Cardiac muscle cell (in vitro differentiated cells and primary cell): ENCODE results near the gene SCGB2A2. TPM values are rescaled to one million over a fixed set of nuclear protein-coding genes. Genes with fewer than 3 reads are reported as not detected.

Experiments used
- DNase-seq, 2 donors: peaks; one replicate each; pipeline versions ENCODE4 v3.0.0 to v3.0.0-alpha.2; 2010 to 2017; ENCODE audit warnings: low read depth in 1 of 2, low spot score in 1 of 2
- H3K27ac ChIP-seq: fragments of 200-600 bp; sonication (generic); 2 replicates; pipeline ENCODE4 v1.5.1; 2016
- H3K27me3 ChIP-seq: fragments of 200-600 bp; sonication (generic); 2 replicates; pipeline ENCODE4 v1.6.0; 2016; ENCODE audit warnings: control low read depth
- H3K36me3 ChIP-seq: fragments of 200-600 bp; sonication (generic); 2 replicates; pipeline ENCODE4 v1.5.1; 2016; ENCODE audit warnings: control low read depth
- H3K4me1 ChIP-seq: fragments of 200-600 bp; sonication (generic); 2 replicates; pipeline ENCODE4 v1.8.1; 2017; ENCODE audit warnings: low read depth, mild to moderate bottlenecking, mixed run types
- H3K4me3 ChIP-seq: fragments of 200-600 bp; sonication (generic); 2 replicates; pipeline ENCODE4 v1.5.1; 2016; ENCODE audit warnings: mild to moderate bottlenecking
- H3K9me3 ChIP-seq: fragments of 200-600 bp; sonication (generic); 2 replicates; pipeline ENCODE4 v1.5.1; 2017; ENCODE audit warnings: low read depth, mild to moderate bottlenecking, control low read depth
- CTCF ChIP-seq: IDR thresholded peaks from 2 replicates; pipeline ENCODE4 v1.5.1; 2012; ENCODE audit warnings: low read depth, mild to moderate bottlenecking, low read length
- polyA plus RNA-seq: library from polyadenylated mRNA; unstranded; fragments of >200 nt; fragmentation: Nextera tagmentation; extraction: Ambion mirVana; gene quantifications from 2 replicates; pipeline ENCODE4 v1.2.1, GENCODE V29; 2016
- total RNA-seq: library from RNA; depleted of rRNA; stranded (reverse); fragments of >200 nt; gene quantifications from 2 replicates; pipeline ENCODE4 v1.2.3, GENCODE V29; 2016

The SCGB2A2 gene
- total and polyA plus RNA-seq, 2 experiments from 2014 or later, result not detected

GRCh38 chr11:62322524-62322923 lies 52.6 kb downstream of the SCGB2A2 start:
- Histone ChIP-seq H3K4me3 (no peak overlapping the region), H3K27ac (no peak overlapping the region), H3K27me3 (peaks cover 30% of the 10 kb centered on the region), H3K9me3 (no peaks in the 10 kb centered on the region), H3K4me1 (no peaks in the 10 kb centered on the region), H3K36me3 (no peaks in the 10 kb centered on the region)
- DNase-seq, result no peak
- no peak for TF ChIP-seq CTCF

Other genes with a start within 250 kb of the SCGB2A2 start
- gene INCENP, start 146.1 kb upstream of the SCGB2A2 start, total RNA-seq, result 18.0 and 68.7 TPM in 2 replicates
- 1.9 and 5.2 TPM in 2 replicates for gene INCENP, start 146.1 kb upstream of the SCGB2A2 start, polyA plus RNA-seq
- gene SCGB1D1, start 79.9 kb upstream of the SCGB2A2 start, total RNA-seq, result not detected in 2 replicates
- not detected in 2 replicates for gene SCGB1D1, start 79.9 kb upstream of the SCGB2A2 start, polyA plus RNA-seq
- not detected in 2 replicates for gene SCGB2A1, start 61.5 kb upstream of the SCGB2A2 start, total RNA-seq
- gene SCGB2A1, start 61.5 kb upstream of the SCGB2A2 start, polyA plus RNA-seq, result not detected in 2 replicates
- not detected in 2 replicates for gene SCGB1D2, start 27.9 kb upstream of the SCGB2A2 start, total RNA-seq
- not detected in 2 replicates for gene SCGB1D2, start 27.9 kb upstream of the SCGB2A2 start, polyA plus RNA-seq
- gene SCGB1D4, start 28.9 kb downstream of the SCGB2A2 start, total RNA-seq, result not detected in 2 replicates
- gene SCGB1D4, start 28.9 kb downstream of the SCGB2A2 start, polyA plus RNA-seq, result not detected in 2 replicates
- gene ASRGL1, start 67.3 kb downstream of the SCGB2A2 start, total RNA-seq, result 6.8 and 6.9 TPM in 2 replicates
- gene ASRGL1, start 67.3 kb downstream of the SCGB2A2 start, polyA plus RNA-seq, result 17.1 and 21.5 TPM in 2 replicates
- not detected in 2 replicates for gene SCGB1A1, start 148.9 kb downstream of the SCGB2A2 start, total RNA-seq
- not detected in 2 replicates for gene SCGB1A1, start 148.9 kb downstream of the SCGB2A2 start, polyA plus RNA-seq